Retinal pigment epithelial cell (primary cell): ENCODE results near the gene TMEM131L.
"Not testable (repeated sequence)": the region's sequence is repeated elsewhere in the genome, so short reads cannot be mapped to it uniquely, and the experiment has no call there.

Experiments used
- DNase-seq: peaks from one replicate; pipeline ENCODE4 v3.0.0-alpha.2; 2010; ENCODE audit warnings: low read depth
- H3K4me3 ChIP-seq: 2 replicates; pipeline ENCODE4 v1.5.1; 2011; ENCODE audit warnings: mild to moderate bottlenecking, low read length, control low read depth, moderate library complexity
- TF ChIP-seq, protein P1 (sequence below): conservative IDR thresholded peaks from 2 replicates; pipeline ENCODE4 v1.5.1; 2011; ENCODE audit warnings: low read depth, low read length, control low read depth, inconsistent platforms

Gene TMEM131L

DNA sequence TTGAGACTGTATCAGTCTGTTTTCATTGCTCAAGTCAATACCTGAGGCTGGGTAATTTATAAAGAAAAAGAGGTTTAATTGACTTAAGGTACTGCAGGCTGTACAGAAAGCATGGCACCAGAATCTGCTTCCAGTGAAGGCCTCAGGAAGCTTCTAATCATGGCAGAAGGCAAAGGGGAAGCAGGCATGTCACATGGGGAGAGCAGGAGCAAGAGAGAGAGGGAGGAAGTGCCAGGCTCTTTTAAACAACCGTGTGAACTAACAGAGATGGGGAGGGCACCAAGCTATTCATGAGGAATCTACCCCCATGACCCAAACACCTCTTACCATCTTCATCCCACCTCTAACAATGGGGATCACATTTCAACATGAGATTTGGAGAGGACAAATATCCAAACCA, 7.2 kb upstream of the TMEM131L start:
- no peak for DNase-seq
- TF ChIP-seq, protein P1, sequence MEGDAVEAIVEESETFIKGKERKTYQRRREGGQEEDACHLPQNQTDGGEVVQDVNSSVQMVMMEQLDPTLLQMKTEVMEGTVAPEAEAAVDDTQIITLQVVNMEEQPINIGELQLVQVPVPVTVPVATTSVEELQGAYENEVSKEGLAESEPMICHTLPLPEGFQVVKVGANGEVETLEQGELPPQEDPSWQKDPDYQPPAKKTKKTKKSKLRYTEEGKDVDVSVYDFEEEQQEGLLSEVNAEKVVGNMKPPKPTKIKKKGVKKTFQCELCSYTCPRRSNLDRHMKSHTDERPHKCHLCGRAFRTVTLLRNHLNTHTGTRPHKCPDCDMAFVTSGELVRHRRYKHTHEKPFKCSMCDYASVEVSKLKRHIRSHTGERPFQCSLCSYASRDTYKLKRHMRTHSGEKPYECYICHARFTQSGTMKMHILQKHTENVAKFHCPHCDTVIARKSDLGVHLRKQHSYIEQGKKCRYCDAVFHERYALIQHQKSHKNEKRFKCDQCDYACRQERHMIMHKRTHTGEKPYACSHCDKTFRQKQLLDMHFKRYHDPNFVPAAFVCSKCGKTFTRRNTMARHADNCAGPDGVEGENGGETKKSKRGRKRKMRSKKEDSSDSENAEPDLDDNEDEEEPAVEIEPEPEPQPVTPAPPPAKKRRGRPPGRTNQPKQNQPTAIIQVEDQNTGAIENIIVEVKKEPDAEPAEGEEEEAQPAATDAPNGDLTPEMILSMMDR = no peak

GRCh38 chr4:153461549-153461948, 4.6 kb upstream of the TMEM131L start:
- not testable (repeated sequence) for H3K4me3 ChIP-seq, DNase-seq

More for the DNA sequence above, 7.2 kb upstream of the TMEM131L start:
- H3K4me3 ChIP-seq = no peak overlapping the region

DNA sequence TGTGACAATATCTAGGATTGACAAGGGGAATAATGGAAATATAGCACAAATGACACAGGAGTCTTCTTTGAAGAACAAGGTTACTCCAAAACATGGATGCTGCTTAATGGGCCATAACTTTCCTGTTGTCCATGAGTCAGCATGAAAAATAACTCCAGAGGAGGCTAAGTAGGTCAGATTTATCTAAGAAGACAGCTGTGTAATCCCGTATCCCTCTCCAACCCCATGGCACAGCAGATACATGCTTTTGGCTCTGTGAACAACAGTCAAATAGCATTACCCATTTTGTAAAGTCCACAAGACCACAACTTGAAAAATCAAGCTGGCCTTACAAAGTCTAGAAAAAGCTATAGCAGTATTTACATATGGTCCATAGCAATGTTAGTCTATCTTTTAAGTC, 2.1 kb upstream of the TMEM131L start:
- H3K4me3 ChIP-seq = no peak overlapping the region
- TF ChIP-seq, protein P1 = no peak
- DNase-seq = peak; percentile 39

- TF ChIP-seq, protein P1 = no peak
- no peak overlapping the region for H3K4me3 ChIP-seq
- DNase-seq = no peak
Measured at GRCh38 chr4:153465140-153465539, 1.0 kb upstream of the TMEM131L start.

GRCh38 chr4:153465615-153466080, 512 bp upstream of the TMEM131L start:
- peak overlapping the region; percentile 45 for H3K4me3 ChIP-seq
- DNase-seq = no peak
- TF ChIP-seq, protein P1 = peak; percentile 12

DNA sequence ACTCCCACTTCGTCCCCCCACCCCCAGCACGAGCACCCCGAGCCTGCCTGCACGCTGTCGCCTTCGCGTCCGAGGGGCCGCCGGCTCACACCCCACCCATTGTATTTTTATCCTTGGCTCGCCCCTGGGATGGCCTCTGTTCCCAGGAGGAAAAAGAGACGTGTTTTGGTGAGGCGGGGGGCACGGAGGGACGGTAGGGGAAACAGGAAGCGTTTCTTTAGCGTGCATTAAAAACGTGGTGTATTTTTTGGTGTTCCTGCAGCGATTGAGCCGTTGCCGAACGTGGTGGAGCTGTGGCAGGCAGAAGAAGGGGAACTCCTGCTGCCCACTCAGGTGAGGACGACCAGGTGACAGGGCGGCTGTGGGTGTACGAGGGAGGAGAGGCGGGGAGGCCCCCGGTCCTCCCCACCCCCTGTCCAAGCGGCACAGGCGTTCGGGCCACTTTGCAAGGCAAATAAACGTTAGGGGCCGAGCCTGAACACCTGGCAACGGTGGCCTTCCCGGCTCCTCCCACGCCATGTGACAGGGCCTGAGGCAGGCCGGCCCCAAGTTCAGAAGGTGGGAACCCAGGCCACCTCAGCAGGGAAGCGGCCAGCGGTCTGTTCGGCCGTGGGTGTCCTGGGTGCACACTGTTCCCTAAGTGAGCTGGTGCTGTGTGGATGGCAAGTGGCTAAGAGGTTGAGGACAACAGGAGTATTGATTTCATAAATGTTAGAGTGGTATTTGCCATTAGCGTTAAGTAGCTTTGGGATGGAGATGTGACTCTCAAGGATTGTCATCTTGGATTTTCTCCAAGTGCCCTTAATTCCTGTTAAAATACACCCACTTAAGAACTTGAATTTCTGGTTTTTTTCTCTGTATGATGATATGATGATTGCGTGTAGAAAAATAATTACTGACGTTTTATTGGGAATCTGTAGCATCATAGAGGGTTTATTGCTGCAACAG, 1.1 kb downstream of the TMEM131L start:
- no peak for DNase-seq

DNA sequence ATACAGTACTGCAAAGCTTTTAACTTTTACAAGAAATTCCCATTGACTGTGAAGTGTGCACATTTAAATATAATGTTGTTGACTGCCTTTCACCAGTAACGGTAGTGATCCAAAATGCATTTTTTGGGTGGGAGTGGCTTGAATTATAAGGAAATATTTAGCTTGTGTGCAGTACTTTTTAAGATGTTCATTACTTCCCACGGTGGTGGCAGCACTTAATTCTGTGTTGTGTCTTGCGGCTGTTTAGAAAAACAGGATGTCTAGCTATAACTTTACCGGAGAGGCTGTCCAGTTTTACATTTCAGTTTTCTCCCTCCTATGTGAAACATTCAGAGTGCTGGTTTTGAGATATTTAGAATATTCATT, 1.7 kb downstream of the TMEM131L start:
- TF ChIP-seq, protein P1 = no peak
- DNase-seq = no peak
- H3K4me3 ChIP-seq = no peak overlapping the region

More for the DNA sequence above, 1.1 kb downstream of the TMEM131L start:
- TF ChIP-seq, protein P1 = no peak
- peak overlapping the region; percentile 80 for H3K4me3 ChIP-seq
